Activated effector memory CD4-positive, alpha-beta T cell treated with Interleukin-2 at 50 U/mL for 16 hours (primary cell): ENCODE measurements around the gene LCE1A.

Experiments
- DNase-seq: peaks from one replicate; pipeline ENCODE4 v3.0.0-alpha.2; 2020

The LCE1A gene, protein sequence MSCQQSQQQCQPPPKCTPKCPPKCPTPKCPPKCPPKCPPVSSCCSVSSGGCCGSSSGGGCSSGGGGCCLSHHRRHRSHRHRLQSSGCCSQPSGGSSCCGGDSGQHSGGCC

DNA sequence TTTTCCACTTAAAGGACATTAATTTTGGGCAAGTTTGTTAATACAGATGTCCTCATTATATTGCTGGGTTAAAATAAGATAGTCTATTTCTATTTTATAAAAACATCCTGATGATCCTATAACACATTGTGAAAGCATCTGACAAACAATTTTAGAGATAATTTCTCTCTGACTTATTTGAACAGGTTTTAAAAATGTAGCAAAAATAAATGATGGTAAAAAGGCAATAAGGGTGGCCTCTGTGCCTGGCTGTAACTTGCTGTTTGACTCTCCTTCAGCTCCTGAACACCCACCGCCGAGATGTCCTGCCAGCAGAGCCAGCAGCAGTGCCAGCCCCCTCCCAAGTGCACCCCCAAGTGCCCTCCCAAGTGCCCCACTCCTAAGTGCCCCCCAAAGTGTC, at the start of gene LCE1A:
Gene LCE1A, plus strand, starts transcription at position 301 of the 400 bp plus-strand sequence. Its CDS starts 0 bp downstream, at position 301.
- no peak for DNase-seq

DNA sequence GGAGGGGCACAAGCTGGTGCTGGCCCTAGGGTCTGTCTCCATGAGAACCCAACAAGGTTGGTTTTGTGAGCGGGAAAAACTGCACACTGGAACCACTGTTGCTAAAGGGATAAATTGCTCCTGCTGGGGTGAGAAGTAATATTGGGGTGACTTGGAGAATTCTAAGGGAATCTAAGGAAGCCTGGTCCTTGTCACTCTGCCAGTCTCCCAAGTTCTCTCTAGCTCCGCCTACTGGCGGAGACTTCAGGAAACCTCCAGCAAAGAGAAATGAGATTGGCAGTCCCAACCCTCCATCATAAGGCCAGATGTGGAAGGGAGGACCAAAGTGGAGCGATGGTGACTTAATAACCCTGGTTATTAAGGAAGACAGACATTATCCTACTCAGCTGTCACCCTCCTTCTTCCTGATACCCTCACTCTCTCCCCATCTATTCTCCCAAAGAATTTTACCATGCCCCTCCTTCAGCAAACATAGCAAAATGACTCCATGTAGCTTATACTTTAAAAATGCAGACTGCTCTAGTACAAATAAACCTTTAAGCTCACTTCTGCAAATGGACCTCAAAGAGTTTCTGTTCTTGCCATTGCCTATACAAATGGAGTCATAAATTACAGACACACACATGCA, 49.6 kb upstream of the LCE1A start:
- no peak for DNase-seq

DNA sequence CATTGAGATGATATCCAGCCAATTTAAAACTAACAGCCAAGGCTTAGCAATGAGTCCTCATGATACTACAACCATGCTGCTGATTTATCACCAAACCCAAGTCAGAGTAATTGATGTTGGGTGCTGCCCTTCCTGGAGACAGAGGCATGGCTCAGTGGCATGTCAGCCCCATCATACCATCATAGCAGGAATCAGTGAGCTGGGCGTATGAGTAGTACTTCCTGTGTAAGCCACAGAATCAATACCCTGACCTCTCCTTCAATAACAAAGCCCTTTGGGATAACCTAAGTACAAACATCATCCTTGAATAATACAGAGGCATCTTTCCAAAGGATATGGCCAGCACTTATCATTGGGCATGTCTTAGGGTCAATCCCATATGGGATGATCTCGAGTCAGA, 44.2 kb upstream of the LCE1A start:
- no peak for DNase-seq

DNA sequence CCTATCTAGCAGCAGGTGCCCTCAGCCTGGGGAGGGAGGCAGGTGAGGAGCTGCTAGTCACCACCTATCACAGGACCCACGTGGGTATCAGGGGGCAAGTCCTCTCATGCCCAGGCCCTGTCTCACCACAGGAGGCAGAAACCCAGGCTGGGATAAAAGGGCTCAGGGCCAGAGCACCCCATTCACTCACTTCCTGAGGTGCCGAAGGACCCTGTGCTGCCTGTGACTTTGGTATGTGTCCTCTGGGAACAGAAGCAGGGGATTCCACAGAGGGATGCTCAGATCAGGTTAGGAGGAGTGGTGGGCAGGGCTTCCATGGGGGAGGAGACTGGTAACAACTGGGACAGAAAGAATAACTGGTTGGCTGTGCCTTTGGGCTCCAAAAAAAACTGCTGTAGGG, 41.2 kb upstream of the LCE1A start, which contains the start of gene LCE1E:
Gene LCE1E, plus strand, starts transcription at position 181 of the 400 bp plus-strand sequence. CDS start 1,043 bp downstream, outside the sequence.
- DNase-seq: no peak

DNA sequence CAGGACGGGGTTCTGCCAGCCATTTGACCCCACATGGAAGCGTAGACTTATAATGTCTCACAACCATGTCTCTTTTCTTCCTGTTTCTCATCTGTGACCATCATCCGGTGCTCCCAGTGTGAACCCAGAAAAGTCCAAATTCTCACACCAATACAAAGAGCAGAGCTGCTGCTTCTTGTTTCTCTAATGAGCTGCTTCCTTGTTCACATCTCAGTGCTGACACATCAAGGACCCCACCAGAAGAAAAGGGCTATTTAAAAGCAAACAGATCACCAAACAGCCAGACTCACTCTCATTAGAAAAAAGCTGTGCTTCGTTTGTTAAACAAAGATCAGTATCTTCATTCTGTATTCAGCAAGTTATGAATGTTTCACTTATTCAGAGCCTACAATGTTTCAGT, 31.6 kb upstream of the LCE1A start:
- DNase-seq: no peak

DNA sequence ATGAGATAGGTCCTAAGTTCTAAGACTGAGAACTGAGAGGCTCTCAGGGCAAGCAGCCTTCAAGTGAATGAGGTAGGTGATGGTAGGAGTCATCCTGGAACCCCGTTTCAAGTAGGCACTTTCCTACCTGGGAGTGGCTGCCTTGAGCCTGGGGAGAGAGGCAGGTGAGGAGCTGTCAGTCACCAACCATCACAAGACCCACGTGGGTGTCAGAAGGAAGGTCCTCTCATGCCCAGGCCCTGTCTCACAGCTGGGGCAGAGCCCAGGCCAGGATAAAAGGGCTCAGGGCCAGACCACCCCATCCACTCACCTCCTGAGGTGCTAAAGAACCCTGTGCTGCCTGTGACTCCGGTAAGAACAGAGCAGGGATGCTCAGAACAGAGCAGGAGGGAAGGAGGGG, 30.9 kb upstream of the LCE1A start, which contains the start of gene LCE1D:
Gene LCE1D, plus strand, starts transcription at position 301 of the 400 bp plus-strand sequence. CDS start 1,074 bp downstream, outside the sequence.
- no peak for DNase-seq

DNA sequence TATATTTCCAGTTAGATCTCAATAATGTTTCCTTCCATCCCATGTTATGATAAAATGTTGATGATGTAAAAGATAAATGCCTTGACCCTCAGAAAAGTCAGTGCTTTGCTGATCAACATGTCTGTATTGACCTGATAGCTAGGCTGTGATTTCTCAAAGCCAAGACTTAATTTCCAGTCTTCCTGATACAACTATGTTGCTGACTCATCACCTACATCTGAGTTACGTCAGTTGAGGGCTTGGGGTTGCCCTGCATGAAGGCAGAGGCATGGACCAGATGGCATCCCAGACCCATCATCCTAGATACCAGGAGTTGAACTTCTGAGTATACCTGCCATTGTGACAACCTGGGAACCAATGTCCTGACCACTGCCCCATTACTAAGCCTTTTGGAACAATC, 25.9 kb upstream of the LCE1A start:
- no peak for DNase-seq

DNA sequence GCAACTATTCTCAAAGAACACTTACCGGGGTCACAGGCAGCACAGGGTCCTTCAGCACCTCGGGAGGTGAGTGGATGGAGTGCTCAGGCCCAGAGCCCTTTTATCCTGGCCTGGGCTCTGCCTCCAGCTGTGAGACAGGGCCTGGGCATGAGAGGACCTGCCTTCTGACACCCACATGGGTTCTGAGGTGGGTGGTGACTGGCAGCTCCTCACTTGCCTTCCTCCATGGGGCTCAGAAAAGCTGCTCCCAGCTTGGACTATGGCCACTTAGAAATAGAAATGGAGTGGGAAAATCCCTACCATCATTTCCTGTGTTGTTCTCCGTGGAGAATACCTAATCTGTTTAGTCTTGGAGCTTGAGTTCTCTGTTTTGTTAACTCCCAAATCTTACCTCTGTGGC, 20.7 kb upstream of the LCE1A start, which contains the start of gene LCE1C:
Gene LCE1C, minus strand, starts transcription at position 76 of the 400 bp plus-strand sequence. CDS start 1,173 bp downstream, outside the sequence.
- no peak for DNase-seq

DNA sequence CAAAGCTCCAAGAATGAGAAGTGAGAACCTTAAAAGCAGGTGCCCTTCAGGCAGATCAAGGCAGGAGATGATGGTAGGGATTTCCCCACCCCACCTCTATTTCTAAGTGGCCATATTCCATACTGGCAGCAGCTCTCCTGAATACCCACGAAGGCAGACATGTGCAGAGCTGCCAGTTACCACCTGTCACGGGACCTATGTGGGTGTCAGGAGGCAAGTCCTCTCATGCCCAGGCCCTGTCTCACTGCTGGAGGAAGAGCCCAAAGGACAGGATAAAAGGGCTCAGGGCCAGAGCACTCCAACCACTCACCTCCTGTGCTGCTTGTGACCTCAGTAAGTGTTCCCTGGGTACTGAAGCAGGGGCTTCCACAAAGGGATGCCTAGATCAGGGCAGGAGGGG, 16.2 kb upstream of the LCE1A start:
- DNase-seq: no peak

DNA sequence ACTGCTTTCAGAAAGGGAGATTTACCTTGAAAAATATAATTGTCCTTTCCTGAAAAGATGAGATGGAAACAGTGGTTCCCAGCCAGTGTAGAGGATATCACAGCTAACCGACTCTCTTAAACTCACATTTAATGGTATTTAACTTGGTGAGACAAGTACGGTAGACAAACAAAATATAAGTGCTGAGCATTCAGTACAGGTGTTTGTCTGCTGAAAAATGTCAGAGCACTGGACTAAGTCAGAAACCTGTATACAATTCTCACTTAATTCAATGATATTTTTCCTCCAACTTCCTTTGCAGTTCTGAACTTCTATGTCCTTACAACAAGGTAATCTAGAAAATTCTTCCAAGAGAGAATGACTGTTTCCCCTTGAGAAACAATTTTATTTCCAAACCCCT, 15.6 kb upstream of the LCE1A start, which contains the start of gene LCE1B:
Gene LCE1B, plus strand, starts transcription at position 301 of the 400 bp plus-strand sequence. CDS start 476 bp downstream, outside the sequence.
- DNase-seq: no peak

DNA sequence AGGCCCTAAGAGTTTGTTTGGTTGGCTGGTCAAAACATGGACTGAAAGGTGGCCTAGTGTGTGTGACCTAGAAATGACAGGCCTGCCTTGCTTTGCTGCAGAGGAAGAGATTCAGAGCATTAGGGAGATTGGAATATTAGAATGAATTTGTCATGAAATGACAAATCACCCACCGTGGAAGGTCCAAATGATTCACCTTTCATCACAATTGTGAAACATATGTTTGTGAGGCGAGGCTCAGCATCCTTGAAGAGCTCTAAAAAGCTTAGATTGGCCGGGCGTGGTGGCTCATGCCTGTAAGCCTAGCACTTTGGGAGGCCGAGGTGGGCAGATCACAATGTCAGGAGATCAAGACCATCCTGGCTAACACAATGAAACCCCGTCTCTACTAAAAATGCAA, 10.0 kb upstream of the LCE1A start:
- no peak for DNase-seq

DNA sequence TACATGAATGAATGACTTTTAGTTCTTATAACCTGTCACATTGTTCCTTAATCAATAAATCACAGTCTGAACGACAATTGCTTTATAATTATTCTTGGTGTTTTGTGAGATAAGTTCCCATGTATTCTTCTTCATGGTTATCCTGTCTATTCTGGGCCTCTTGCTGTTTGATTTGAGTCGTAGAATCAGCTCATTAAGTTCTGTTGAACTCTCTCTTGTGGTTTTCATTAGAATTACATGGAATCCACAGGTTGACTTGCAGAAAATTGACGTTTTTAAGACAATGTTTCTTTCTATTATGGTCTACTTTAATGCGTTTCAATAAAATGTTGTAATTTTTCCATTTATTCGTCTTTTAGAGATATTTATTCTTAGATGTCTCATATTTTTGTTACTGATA, 4.0 kb upstream of the LCE1A start:
- DNase-seq: no peak

DNA sequence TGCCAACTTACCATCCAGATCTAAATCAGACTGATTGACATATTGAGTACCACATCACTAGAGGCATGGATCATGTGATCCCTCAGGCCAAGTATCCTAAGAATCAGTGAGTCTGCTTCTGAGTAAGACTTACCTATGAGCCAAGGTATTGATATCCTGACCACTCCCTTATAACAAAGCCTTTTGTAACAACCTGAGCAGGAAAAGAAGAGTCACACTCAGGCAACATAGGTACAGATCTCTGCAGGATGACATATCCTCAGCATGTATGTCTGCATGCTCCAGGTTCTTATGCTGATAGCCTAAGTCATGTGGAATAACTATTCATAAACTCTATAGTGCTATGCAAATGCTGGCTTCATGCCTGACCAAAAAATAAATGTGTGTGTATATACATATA, 2.3 kb upstream of the LCE1A start:
- DNase-seq: no peak

DNA sequence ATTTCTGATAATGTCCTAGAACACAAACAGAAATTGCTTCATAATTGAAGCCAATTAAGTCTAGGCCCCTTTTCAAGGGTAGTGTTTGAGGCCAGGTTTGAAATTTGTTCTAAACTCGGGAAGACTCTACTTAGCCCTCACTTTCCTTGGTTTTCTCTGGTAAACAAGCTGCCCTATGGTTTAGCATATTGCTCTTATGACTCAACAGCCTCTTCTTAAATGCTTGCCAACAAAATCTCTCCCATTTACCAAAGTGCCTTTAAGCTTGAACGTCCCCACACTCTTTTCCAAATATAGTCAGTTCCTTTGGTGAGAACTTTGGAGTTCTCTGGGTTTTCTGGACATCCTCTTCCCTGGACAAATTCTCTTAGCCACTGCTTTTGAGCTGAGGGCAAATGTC, 9.6 kb downstream of the LCE1A start:
- DNase-seq: no peak

DNA sequence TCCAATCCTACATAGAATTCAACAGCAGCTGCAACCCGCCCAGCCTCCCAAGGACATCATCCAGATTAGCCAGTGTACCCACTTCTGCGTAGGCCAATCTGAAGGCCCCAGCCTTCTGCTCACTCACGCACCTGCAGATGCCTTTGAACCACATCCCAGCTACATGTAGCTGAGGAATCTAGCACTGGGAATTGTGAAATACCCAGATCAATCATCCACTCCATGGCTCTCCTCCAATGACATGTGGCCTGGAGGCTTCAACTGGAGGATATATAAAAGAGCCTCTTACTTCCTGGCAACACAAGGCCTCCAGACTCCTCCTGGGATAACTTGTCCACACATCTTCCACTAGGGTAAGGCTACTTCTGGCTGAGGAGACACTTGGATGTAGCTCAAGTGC, 15.3 kb downstream of the LCE1A start, which contains the start of gene LCE6A:
Gene LCE6A, plus strand, starts transcription at position 301 of the 400 bp plus-strand sequence. CDS start 665 bp downstream, outside the sequence.
- no peak for DNase-seq

DNA sequence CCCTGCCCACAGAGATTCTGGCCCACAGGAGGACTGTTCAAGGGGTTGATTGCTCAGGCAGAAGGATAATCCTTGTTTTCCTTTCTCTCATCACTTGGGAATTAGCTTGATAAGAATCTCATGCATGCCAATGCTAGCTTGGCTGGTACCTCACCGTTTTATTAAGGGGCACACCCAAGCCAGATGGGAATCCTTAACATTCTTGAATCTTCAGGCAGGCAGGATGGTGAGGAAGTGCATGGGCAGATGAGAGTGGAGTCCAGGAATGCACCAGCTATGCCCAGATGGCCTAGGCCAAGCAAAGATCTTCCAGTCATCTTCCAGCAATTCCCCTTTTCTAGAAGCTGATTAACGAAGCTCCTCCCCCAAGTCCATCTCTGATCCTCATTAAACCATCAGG, 28.4 kb downstream of the LCE1A start:
- DNase-seq: no peak

DNA sequence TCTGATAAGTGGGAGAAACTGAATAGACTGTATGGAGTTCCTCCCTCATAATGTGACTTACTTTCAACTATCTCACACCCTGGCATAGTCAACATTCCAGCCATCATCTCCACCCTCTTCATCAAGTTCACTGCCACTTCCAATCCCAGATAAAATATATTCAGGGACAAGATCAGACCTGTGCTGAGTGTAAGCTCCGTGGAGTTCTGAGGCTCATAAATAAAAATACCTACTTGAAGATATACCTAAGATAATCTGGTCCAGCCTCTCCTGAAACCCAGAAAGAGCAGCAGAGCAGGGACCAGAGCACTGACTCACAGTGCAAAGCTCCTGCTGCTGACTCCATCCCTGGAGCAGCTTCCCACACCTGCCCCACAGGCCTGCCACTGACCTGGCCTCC, 30.8 kb downstream of the LCE1A start:
- no peak for DNase-seq

DNA sequence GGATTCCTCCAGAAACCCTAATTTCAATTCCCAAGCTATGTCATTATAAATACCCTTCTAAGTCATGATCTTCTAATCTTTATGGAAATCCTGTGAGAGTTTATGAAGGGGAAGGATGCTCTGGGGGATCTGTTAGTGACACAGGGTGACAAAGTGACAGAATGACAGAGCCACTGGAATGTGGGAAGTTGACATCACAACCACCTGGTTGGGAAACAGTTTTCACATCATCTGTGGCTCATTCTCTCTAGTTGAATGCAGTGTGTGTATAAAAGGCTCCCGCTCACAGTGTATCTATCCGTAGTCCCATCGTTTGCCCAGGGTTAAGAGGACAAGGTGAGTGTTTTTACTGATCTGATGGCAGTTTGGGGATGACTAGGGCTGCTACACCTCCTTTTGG, 32.4 kb downstream of the LCE1A start, which contains the start of gene LCE7A:
Gene LCE7A, plus strand, starts transcription at position 301 of the 400 bp plus-strand sequence. CDS start 702 bp downstream, outside the sequence.
- no peak for DNase-seq

DNA sequence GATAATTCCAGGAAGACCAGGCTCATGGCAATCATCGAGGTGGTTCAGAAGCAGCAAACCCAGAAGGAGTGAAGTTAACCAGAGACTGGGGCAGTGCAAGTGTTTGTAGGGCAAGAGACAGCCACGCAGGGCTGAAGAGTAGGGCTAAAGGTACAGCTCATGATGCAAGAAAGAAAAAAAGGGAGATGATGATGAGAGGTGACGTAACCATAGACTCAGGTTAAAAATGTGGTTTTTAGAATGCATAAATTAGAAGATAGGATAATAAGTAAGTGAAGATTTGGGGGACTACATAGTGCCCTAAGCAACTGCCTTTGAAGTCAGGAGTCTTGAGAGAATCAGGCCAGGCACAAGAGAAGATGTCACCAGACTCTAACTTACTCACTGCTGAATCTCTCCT, 32.9 kb downstream of the LCE1A start:
- no peak for DNase-seq

DNA sequence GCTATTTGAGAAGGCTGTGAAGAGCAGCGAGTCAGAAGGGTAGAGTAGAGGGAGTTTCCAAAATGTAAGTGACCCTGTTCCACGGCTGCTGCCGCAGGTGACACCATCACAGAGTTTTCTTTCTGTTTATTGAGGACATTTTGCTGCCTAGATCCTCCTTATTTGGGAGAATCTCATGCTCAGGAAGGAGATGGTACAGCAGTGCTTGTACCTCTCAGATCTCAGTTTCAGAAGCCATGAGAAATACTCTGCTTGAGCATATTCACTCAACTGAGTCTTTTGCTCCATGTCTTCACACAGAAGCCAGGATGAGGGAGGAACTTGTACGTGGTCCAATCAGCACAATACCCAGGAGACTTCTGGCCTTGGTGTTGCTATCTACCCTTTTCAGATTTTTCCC, 34.1 kb downstream of the LCE1A start:
- no peak for DNase-seq

DNA sequence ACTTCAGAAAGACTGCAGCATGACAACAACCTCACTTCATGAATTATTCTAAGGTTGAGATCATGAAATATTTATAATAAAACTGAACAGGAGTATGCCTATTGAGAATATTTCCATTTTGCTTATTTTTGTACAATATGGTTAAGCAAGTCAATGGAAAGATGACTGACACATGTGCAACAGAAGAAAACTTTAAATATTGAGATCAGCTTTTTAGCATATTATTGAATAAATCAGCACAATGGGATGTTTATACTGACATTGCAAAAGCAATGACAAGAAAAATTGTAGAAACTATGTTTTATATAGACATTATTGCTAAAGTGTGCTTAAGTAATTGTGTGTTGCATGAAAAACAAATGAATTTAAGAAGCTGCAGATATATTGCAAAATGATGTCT, 37.2 kb downstream of the LCE1A start:
- no peak for DNase-seq

DNA sequence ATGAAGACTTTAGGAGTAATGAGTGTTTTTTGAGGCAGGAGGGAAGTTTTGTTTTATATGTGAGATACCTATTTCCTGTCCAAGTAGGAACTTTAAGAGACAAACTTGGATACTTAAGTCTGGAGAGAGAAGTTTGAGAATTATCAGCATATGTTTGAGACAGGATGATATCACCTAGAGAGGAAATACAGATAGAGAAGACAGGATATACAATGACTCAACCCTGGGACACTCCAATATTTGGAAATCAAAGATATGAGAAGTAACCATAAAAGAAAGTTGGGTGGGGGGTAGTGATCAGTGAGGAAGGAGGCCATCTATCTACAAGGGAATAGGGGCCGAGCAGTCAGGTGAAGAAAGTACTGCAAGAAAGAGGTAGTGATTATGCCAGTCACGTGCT, 39.0 kb downstream of the LCE1A start:
- no peak for DNase-seq

DNA sequence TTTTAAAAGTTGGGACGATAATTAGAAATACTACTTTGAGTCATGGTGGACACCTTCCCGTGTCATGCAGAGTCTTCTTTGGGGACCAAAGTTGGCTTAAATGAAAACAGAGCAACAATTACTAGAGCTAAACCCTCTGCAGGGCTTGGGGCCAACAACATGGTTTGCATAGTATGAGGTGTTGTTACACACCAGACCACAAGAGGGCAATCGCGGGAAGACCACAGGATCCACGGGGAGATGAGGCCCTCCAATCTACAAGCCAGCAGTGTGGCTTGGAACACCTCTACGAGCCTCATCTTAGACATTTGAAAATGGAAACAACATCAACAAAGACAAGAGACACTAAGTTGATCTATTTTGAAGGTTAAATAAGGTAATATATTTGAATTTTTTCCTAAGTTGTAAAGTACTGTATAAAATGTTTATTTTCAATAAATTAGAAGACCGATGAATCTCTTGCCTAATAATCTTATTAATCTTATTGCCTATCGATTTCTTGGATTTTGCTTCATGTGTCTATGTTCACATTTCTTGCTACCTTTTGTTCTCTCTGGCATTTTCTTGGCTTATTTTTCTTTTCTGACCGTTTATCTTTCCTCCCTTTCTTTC, 42.6 kb downstream of the LCE1A start:
- peak; percentile 10 for DNase-seq
